Lung (tissue), 13 donors: Measurements from ENCODE around the gene STK16. TPM values are rescaled to one million over a fixed set of nuclear protein-coding genes. Genes with fewer than 3 reads are reported as not detected.

Experiments
- ATAC-seq: fragments of 200-7000 bp; cut with Tn5 transposase; one replicate; pipeline ENCODE4 v1.9.1; 2020; ENCODE audit warnings: moderate number of reproducible peaks; ENCODE audit not compliant: insufficient read depth, low FRiP score
- DNase-seq, 3 donors: peaks; one replicate each; pipeline ENCODE4 v3.0.0-alpha.2; 2013 to 2017
- H3K27ac ChIP-seq, 2 donors: one replicate each; pipeline ENCODE4 v1.5.1; 2013; ENCODE audit warnings: mild to moderate bottlenecking in 2 of 2, moderate library complexity in 2 of 2, control low read depth in 1 of 2, inconsistent platforms in 1 of 2, low read depth in 1 of 2, low read length in 1 of 2
- H3K27me3 ChIP-seq, 3 donors: one replicate each; pipeline ENCODE4 v1.5.1; 2013; ENCODE audit warnings: low read length in 2 of 3; ENCODE audit not compliant: control insufficient read depth in 3 of 3, insufficient read depth in 3 of 3
- H3K36me3 ChIP-seq, 4 donors: one replicate each; pipeline ENCODE4 v1.5.1; 2013; ENCODE audit warnings: low read length in 4 of 4, mild to moderate bottlenecking in 1 of 4, moderate library complexity in 1 of 4; ENCODE audit not compliant: control insufficient read depth in 4 of 4, insufficient read depth in 4 of 4
- H3K4me1 ChIP-seq, 5 donors: one replicate each; pipeline ENCODE4 v1.5.1; 2013; ENCODE audit warnings: low read length in 5 of 5, mild to moderate bottlenecking in 2 of 5, moderate library complexity in 1 of 5; ENCODE audit not compliant: control insufficient read depth in 5 of 5, insufficient read depth in 5 of 5
- H3K4me3 ChIP-seq: one replicate; pipeline ENCODE4 v1.5.1; 2013; ENCODE audit warnings: mild to moderate bottlenecking, control low read depth, moderate library complexity
- H3K9ac ChIP-seq, 2 donors: one replicate each; pipeline ENCODE4 v1.5.1; 2013; ENCODE audit warnings: low read length in 2 of 2, control low read depth in 1 of 2; ENCODE audit not compliant: insufficient read depth in 1 of 2
- H3K9me3 ChIP-seq, 4 donors: one replicate each; pipeline ENCODE4 v1.5.1; 2013; ENCODE audit warnings: low read length in 3 of 4, mild to moderate bottlenecking in 1 of 4, moderate library complexity in 1 of 4; ENCODE audit not compliant: control insufficient read depth in 4 of 4, insufficient read depth in 3 of 4
- CTCF ChIP-seq: IDR thresholded peaks from 2 replicates; pipeline ENCODE4 v1.5.1; 2012; ENCODE audit warnings: mild to moderate bottlenecking; ENCODE audit errors: control extremely low read depth, extremely low read depth
- WGBS, 2 donors: extraction: QIAGEN DNeasy Blood & Tissue Kit; methylation state at CpG; one replicate each; pipeline ENCODE4 v1.1.7; 2013; 5-methylcytosine and 5-hydroxymethylcytosine counted together
- polyA plus RNA-seq, 2 donors: library from polyadenylated mRNA; stranded (reverse); fragments of 200-250 nt; gene quantifications; one replicate each; pipeline ENCODE4 v1.2.1, GENCODE V29; 2013
- small RNA-seq: library from RNA; depleted of rRNA; stranded (forward); fragments of <200 nt; gene quantifications from one replicate; pipeline ENCODE3, GENCODE V24; 2014; ENCODE audit warnings: low replicate concordance
- total RNA-seq, 2 donors: library from RNA; depleted of rRNA in 1 of 2; stranded (reverse); fragments of >200 nt in 1 of 2; gene quantifications; one replicate each; pipeline ENCODE4 v1.2.1, GENCODE V29; 2014 to 2021
- donor health status: control.
- donor health status: control.
- donor health status: Bipolar disorder and iron deficiency.
- donor health status: healthy.
- donor health status: DM: yes; HTN: yes; CAD: no.

Gene STK16
- total and polyA plus RNA-seq, 4 donors = 16.2 to 50.5 (median 25.4) TPM

GRCh38 chr2:219297766-219298456 lies 52.6 kb downstream of the STK16 start:
- ATAC-seq (no peak), DNase-seq (no peak)
- H3K9ac ChIP-seq = no peak overlapping the region
- TF ChIP-seq CTCF = no peak
- peaks cover 0 to 4% (median 4%) of the 10 kb centered on the region in 5 donors for H3K4me1 ChIP-seq
- no peak overlapping the region for H3K4me3 ChIP-seq
- 83 to 87% methylated on average over 14 of the region's 14 CpGs for WGBS, 2 donors
- H3K27ac ChIP-seq = no peak overlapping the region
- no peaks in the 10 kb centered on the region for H3K36me3 ChIP-seq
- peaks cover 0 to 21% (median 2%) of the 10 kb centered on the region in 3 donors for H3K27me3 ChIP-seq
- H3K9me3 ChIP-seq = no peaks in the 10 kb centered on the region

DNA sequence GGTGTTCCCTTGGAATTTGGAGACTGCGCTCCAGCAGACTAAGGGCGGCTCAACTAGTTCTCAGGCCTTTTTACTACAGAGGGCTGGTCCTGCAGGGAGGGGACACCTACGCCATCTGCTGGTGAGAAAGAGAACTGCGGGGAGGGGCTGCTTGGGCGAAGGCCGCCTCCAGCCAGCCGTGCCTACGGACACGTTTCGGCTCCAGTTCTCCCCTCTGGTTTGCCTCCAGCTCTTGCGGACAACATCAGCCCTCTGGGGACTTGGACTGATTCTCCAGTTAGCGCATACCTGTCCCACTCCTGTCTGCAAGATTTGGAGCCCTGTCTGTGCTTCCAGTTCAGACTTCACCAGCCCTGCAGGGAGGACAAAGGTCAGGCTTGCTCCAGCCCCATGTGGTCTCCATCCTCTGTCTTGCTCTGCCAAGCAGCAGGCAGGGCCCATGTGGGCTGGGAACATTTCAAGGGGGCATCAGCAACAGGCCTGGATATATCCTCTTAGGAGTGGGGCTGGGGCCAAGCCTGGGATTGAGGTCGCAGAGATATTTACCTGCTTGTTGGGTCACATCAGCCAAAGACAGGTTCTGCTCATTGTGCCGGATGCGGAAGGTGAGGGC lies 53.6 kb downstream of the STK16 start:
- Histone ChIP-seq H3K27me3 (peaks cover 0 to 28% (median 2%) of the 10 kb centered on the region in 3 donors), H3K27ac (no peak overlapping the region), H3K36me3 (no peaks in the 10 kb centered on the region), H3K4me3 (no peak overlapping the region), H3K9ac (no peak overlapping the region), H3K4me1 (peaks cover 0 to 4% (median 4%) of the 10 kb centered on the region in 5 donors), H3K9me3 (no peaks in the 10 kb centered on the region)
- WGBS, 2 donors = 21 to 25% methylated on average over 15 of the region's 15 CpGs
- ATAC-seq (peak; percentile 71), DNase-seq (peak; percentile 83 to 88 (median 86))
- peak; percentile 95 for TF ChIP-seq CTCF

- no peak for ATAC-seq
- no peak overlapping the region for H3K27ac ChIP-seq
- peaks cover 0 to 29% (median 2%) of the 10 kb centered on the region in 3 donors for H3K27me3 ChIP-seq
- no peak for DNase-seq
- no peak for TF ChIP-seq CTCF
- H3K36me3 ChIP-seq = no peaks in the 10 kb centered on the region
- H3K4me3 ChIP-seq = no peak overlapping the region
- 79 to 80% methylated on average over 6 of the region's 6 CpGs for WGBS, 2 donors
- no peaks in the 10 kb centered on the region for H3K9me3 ChIP-seq
- H3K4me1 ChIP-seq = peaks cover 0 to 4% (median 2%) of the 10 kb centered on the region in 5 donors
- H3K9ac ChIP-seq = no peak overlapping the region
These were observed 54.1 kb downstream of the STK16 start for GRCh38 chr2:219299372-219299760.

Small RNA genes within 50 kb of the gene (small RNA-seq; reads per million reads assigned to genes)
- gene MIR153-1 = not detected

Other genes with a start within 250 kb of the STK16 start
- 10 to 100 TPM; 10.3 to 16.5 TPM for gene CFAP65, start 204.0 kb upstream of the STK16 start, total RNA-seq
- gene CFAP65, start 204.0 kb upstream of the STK16 start, polyA plus RNA-seq = 1 to 10 TPM; 3.9 to 5.8 TPM
- gene IHH, start 184.6 kb upstream of the STK16 start, total RNA-seq = 1 to 10 TPM; 2.2 to 4.4 TPM
- 1 to 10 TPM in 1 of 2 donors, under 1 TPM in 1; 0.55 to 1.8 TPM for gene IHH, start 184.6 kb upstream of the STK16 start, polyA plus RNA-seq
- 10 to 100 TPM; 13.3 to 21.1 TPM for gene NHEJ1, start 84.7 kb upstream of the STK16 start, total RNA-seq
- 10 to 100 TPM in 1 of 2 donors, 1 to 10 TPM in 1; 8.4 to 11.7 TPM for gene NHEJ1, start 84.7 kb upstream of the STK16 start, polyA plus RNA-seq
- gene SLC23A3, start 75.5 kb upstream of the STK16 start, total RNA-seq = 1 to 10 TPM; 2.0 to 2.5 TPM
- 1 to 10 TPM in 1 of 2 donors, under 1 TPM in 1; 0.80 to 1.7 TPM for gene SLC23A3, start 75.5 kb upstream of the STK16 start, polyA plus RNA-seq
- gene CNPPD1, start 68.6 kb upstream of the STK16 start, total RNA-seq = 10 to 100 TPM; 27.5 to 66.9 TPM
- 10 to 100 TPM; 37.2 to 60.1 TPM for gene CNPPD1, start 68.6 kb upstream of the STK16 start, polyA plus RNA-seq
- 10 to 100 TPM; 42.1 to 80.6 TPM for gene RETREG2, start 67.2 kb upstream of the STK16 start, total RNA-seq
- 10 to 100 TPM; 46.8 to 56.6 TPM for gene RETREG2, start 67.2 kb upstream of the STK16 start, polyA plus RNA-seq
- gene ZFAND2B, start 38.7 kb upstream of the STK16 start, total RNA-seq = 10 to 100 TPM; 28.2 to 41.4 TPM
- 10 to 100 TPM; 37.7 to 45.1 TPM for gene ZFAND2B, start 38.7 kb upstream of the STK16 start, polyA plus RNA-seq
- 10 to 100 TPM; 17.2 to 40.4 TPM for gene ABCB6, start 26.5 kb upstream of the STK16 start, total RNA-seq
- 10 to 100 TPM; 27.7 to 49.4 TPM for gene ABCB6, start 26.5 kb upstream of the STK16 start, polyA plus RNA-seq
- gene ATG9A, start 15.8 kb upstream of the STK16 start, total RNA-seq = 10 to 100 TPM; 49.1 TPM
- 10 to 100 TPM; 22.5 to 36.1 TPM for gene ATG9A, start 15.8 kb upstream of the STK16 start, polyA plus RNA-seq
- 100 to 1,000 TPM in 1 of 2 donors, 10 to 100 TPM in 1; 40.1 to 101 TPM for gene ANKZF1, start 15.7 kb upstream of the STK16 start, total RNA-seq
- 10 to 100 TPM; 22.3 to 28.4 TPM for gene ANKZF1, start 15.7 kb upstream of the STK16 start, polyA plus RNA-seq
- 10 to 100 TPM; 18.1 to 18.7 TPM for gene GLB1L, start within 50 bp of the STK16 start, total RNA-seq
- gene GLB1L, start within 50 bp of the STK16 start, polyA plus RNA-seq = 1 to 10 TPM; 7.5 to 9.1 TPM
- gene TUBA4B, start 7.8 kb downstream of the STK16 start, total RNA-seq = 10 to 100 TPM in 1 of 2 donors, 1 to 10 TPM in 1; 5.7 to 20.3 TPM
- 10 to 100 TPM in 1 of 2 donors, 1 to 10 TPM in 1; 8.7 to 12.2 TPM for gene TUBA4B, start 7.8 kb downstream of the STK16 start, polyA plus RNA-seq
- 10 to 100 TPM; 15.6 to 37.9 TPM for gene TUBA4A, start 8.4 kb downstream of the STK16 start, total RNA-seq
- 10 to 100 TPM; 48.1 to 82.1 TPM for gene TUBA4A, start 8.4 kb downstream of the STK16 start, polyA plus RNA-seq
- gene DNAJB2, start 33.9 kb downstream of the STK16 start, total RNA-seq = 10 to 100 TPM; 77.3 to 79.6 TPM
- 10 to 100 TPM; 63.7 to 73.4 TPM for gene DNAJB2, start 33.9 kb downstream of the STK16 start, polyA plus RNA-seq
- 1 to 10 TPM in 1 of 2 donors, under 1 TPM in 1; 0.21 to 2.6 TPM for gene PTPRN, start 63.9 kb downstream of the STK16 start, total RNA-seq
- under 1 TPM; 0.11 to 0.22 TPM for gene PTPRN, start 63.9 kb downstream of the STK16 start, polyA plus RNA-seq
- gene RESP18, start 87.3 kb downstream of the STK16 start, total RNA-seq = not detected
- not detected for gene RESP18, start 87.3 kb downstream of the STK16 start, polyA plus RNA-seq
- gene DNPEP, start 142.4 kb downstream of the STK16 start, total RNA-seq = 10 to 100 TPM; 73.7 to 78.6 TPM
- 10 to 100 TPM; 82.9 to 89.7 TPM for gene DNPEP, start 142.4 kb downstream of the STK16 start, polyA plus RNA-seq
- gene DES, start 172.9 kb downstream of the STK16 start, total RNA-seq = 10 to 100 TPM; 23.9 to 88.7 TPM
- 100 to 1,000 TPM in 1 of 2 donors, 10 to 100 TPM in 1; 27.2 to 108 TPM for gene DES, start 172.9 kb downstream of the STK16 start, polyA plus RNA-seq
- 10 to 100 TPM in 1 of 2 donors, 1 to 10 TPM in 1; 8.7 to 15.6 TPM for gene SPEG, start 189.4 kb downstream of the STK16 start, total RNA-seq
- 10 to 100 TPM in 1 of 2 donors, 1 to 10 TPM in 1; 3.7 to 10.5 TPM for gene SPEG, start 189.4 kb downstream of the STK16 start, polyA plus RNA-seq